HUES6 (cell line): ENCODE measurements around the gene TIMELESS.

ENCODE experiments used
- H3K27ac ChIP-seq: 2 replicates; pipeline ENCODE4 v1.7.0; 2013; ENCODE audit warnings: low read depth, mild to moderate bottlenecking, low read length, inconsistent platforms
- H3K27me3 ChIP-seq: 2 replicates; pipeline ENCODE4 v1.6.1; 2013; ENCODE audit warnings: low read length; ENCODE audit not compliant: control insufficient read depth, insufficient read depth
- H3K36me3 ChIP-seq: 2 replicates; pipeline ENCODE4 v1.6.1; 2013; ENCODE audit warnings: low read length; ENCODE audit not compliant: control insufficient read depth, insufficient read depth
- H3K4me1 ChIP-seq: 2 replicates; pipeline ENCODE4 v1.6.1; 2013; ENCODE audit warnings: low read length; ENCODE audit not compliant: control insufficient read depth, insufficient read depth
- H3K4me3 ChIP-seq: 2 replicates; pipeline ENCODE4 v1.5.1; 2013; ENCODE audit warnings: low read depth, low read length
- H3K9ac ChIP-seq: one replicate; pipeline ENCODE4 v1.6.1; 2013; ENCODE audit warnings: mild to moderate bottlenecking, low read length
- H3K9me3 ChIP-seq: 2 replicates; pipeline ENCODE4 v1.6.1; 2013; ENCODE audit warnings: low read depth, low read length; ENCODE audit not compliant: control insufficient read depth, insufficient read depth

TIMELESS gene

DNA sequence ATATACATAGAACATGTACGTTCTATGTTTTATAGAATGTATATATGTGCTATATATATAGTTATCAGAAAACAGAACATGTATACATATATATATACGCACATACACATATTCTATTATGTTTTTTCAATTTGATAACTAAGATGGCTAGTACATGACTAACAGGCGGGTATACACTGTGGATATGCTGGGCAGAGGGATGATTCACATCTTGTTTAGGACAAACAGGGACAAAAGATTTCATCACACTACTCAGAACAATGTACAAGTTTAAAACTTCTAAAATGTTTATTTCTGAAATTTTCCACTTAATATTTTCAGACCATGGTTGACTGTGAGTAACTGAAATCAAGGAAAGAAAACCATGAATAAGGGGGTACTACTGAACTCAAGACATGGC is 17.4 kb downstream of the TIMELESS start:
- peaks cover 63% of the 10 kb centered on the region for H3K36me3 ChIP-seq
- H3K9ac ChIP-seq: no peak overlapping the region
- H3K4me1 ChIP-seq: no peaks in the 10 kb centered on the region
- H3K9me3 ChIP-seq: no peaks in the 10 kb centered on the region
- H3K27ac ChIP-seq: no peak overlapping the region
- H3K27me3 ChIP-seq: no peaks in the 10 kb centered on the region
- no peak overlapping the region for H3K4me3 ChIP-seq

GRCh38 chr12:56431288-56431687 is 17.9 kb downstream of the TIMELESS start:
- H3K27me3 ChIP-seq: no peaks in the 10 kb centered on the region
- H3K27ac ChIP-seq: no peak overlapping the region
- H3K4me3 ChIP-seq: no peak overlapping the region
- no peaks in the 10 kb centered on the region for H3K9me3 ChIP-seq
- no peak overlapping the region for H3K9ac ChIP-seq
- H3K4me1 ChIP-seq: no peaks in the 10 kb centered on the region
- H3K36me3 ChIP-seq: peaks cover 65% of the 10 kb centered on the region

- Histone ChIP-seq H3K27me3 (no peaks in the 10 kb centered on the region), H3K4me3 (no peak overlapping the region), H3K4me1 (no peaks in the 10 kb centered on the region), H3K27ac (no peak overlapping the region), H3K9me3 (no peaks in the 10 kb centered on the region), H3K9ac (no peak overlapping the region), H3K36me3 (peaks cover 88% of the 10 kb centered on the region)
Observed at GRCh38 chr12:56425940-56426438, 23.2 kb downstream of the TIMELESS start.

DNA sequence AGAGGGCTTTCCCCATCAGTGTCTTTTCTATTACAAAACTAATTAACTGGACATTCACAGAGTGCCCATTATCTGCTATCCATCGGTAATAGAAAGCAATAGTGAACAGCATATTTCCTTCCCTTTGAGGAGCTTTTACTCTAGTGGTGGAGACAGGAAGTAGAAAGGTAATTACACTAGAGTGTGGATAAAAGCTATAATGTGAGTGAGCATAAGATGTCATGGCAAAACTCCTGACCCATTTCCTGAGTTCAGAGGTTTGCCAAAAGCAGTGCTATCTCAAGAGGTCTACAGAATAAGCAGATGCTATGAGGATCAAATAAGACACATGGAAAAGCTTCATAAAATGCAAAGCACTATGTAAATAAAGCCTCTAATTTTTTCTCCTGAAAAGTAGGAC is 24.0 kb downstream of the TIMELESS start:
- Histone ChIP-seq H3K9ac (no peak overlapping the region), H3K9me3 (no peaks in the 10 kb centered on the region), H3K4me1 (no peaks in the 10 kb centered on the region), H3K36me3 (peaks cover 89% of the 10 kb centered on the region), H3K27me3 (no peaks in the 10 kb centered on the region), H3K27ac (no peak overlapping the region), H3K4me3 (no peak overlapping the region)

DNA sequence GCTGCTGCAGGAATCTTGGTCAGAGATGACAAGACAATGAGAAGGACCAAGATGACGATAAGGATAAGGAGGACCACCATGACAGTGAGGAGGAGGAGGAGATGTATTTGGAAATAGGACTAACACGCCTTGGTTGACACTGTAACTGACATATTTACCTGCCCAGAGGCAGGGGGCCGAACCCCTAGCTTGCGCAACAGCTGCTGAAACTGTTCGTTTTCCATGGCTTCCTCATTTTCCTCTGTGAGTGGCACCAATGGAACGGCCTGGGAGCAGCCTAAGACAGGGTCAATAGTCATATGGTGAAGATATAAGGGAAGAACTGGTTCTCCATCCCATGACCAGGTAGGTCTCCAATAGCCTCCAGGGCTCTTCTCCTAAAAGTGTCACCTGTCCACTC is 28.8 kb downstream of the TIMELESS start:
- Histone ChIP-seq H3K9ac (no peak overlapping the region), H3K4me3 (no peak overlapping the region), H3K27ac (no peak overlapping the region), H3K9me3 (no peaks in the 10 kb centered on the region), H3K36me3 (peaks cover 93% of the 10 kb centered on the region), H3K27me3 (no peaks in the 10 kb centered on the region), H3K4me1 (no peaks in the 10 kb centered on the region)

DNA sequence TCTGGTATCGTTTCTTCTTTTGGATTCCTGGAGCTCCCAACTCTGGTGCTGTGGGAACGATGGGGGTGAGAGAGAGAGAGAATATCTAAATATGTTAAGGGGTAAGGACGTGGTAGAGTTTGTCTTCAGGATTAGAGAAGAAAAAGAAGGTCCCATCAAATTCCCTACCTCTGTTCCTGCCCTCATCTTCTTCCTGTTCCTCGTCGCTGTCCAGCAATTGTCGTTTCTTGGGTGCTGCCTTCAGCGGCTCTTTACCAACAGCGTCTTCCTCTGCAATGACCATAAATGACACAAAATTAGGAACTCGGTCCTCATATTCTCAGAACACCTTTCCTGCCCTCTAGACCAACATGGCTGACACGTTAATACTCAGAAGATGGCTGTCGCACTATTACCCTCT is 31.5 kb downstream of the TIMELESS start:
- H3K27ac ChIP-seq: no peak overlapping the region
- no peaks in the 10 kb centered on the region for H3K27me3 ChIP-seq
- no peak overlapping the region for H3K9ac ChIP-seq
- no peaks in the 10 kb centered on the region for H3K4me1 ChIP-seq
- no peak overlapping the region for H3K4me3 ChIP-seq
- peaks cover 84% of the 10 kb centered on the region for H3K36me3 ChIP-seq
- H3K9me3 ChIP-seq: no peaks in the 10 kb centered on the region

DNA sequence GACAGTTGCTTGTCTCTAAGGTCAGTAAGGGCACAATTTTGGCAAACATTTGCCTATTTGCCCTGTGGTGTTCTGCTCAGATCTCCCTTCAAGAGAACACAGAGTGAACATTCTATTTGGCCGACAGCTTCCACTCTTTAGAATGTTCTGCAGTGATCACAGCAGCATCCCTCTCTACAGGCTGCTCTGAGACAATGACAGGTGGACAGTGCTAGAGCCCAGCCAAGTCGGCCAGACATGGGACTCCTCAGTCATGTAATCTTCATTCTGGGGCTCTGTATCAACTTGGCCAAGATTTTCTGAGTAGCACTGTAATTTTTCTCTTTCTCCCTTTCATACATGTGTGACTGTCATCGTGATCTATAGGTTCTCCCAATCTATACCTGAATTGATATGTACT is 34.8 kb downstream of the TIMELESS start:
- H3K27ac ChIP-seq: no peak overlapping the region

GRCh38 chr12:56413392-56413791 is 35.8 kb downstream of the TIMELESS start:
- no peaks in the 10 kb centered on the region for H3K9me3 ChIP-seq
- H3K27me3 ChIP-seq: no peaks in the 10 kb centered on the region
- H3K4me3 ChIP-seq: no peak overlapping the region
- no peak overlapping the region for H3K9ac ChIP-seq
- H3K4me1 ChIP-seq: no peaks in the 10 kb centered on the region
- peaks cover 48% of the 10 kb centered on the region for H3K36me3 ChIP-seq
- no peak overlapping the region for H3K27ac ChIP-seq

More for the DNA sequence above, 34.8 kb downstream of the TIMELESS start:
- no peaks in the 10 kb centered on the region for H3K9me3 ChIP-seq
- peaks cover 58% of the 10 kb centered on the region for H3K36me3 ChIP-seq
- no peak overlapping the region for H3K9ac ChIP-seq
- no peak overlapping the region for H3K4me3 ChIP-seq
- no peaks in the 10 kb centered on the region for H3K27me3 ChIP-seq
- H3K4me1 ChIP-seq: no peaks in the 10 kb centered on the region

DNA sequence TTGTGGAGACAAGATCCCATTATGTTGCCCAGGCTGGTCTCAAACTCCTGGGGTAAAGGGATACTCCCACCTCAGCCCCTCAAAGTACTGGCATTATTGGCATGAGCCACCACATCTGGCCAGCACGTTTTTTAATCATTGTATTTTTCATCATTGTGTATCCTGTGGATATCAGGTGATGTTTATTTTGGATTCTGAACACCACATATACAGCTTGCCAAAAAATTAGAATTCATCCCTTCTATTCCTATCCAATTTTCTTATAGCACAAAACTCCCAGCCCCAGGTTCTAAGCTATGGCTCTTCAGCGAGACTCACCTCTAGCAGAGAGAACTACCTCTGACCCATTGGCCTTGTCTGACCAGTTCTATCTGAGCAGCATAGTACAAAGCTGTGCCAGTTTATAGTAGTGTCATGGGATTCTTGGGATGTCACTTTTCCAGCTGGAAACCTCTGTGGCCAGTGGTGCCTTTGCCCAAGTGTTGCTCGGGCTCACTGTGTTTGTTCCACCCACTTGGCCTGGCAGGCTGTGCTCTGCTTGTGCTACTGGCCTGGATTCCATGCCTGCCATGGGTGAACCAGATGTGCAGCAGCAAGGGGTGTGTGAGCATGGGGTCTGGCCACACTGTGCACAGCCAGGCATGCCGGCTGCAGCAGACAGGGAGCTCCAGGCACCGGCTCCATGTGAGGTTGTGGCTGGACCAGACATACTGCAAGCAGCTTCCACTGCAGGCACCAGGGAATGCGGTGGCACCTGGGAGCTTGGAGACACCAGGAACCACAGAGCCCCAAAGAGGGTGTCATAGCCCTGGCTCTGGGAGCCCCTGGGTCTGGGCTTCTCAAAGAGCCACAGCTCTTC is 37.2 kb downstream of the TIMELESS start:
- no peak overlapping the region for H3K9ac ChIP-seq

GRCh38 chr12:56410768-56411167 is 38.5 kb downstream of the TIMELESS start:
- H3K9me3 ChIP-seq: no peaks in the 10 kb centered on the region
- no peak overlapping the region for H3K9ac ChIP-seq
- no peak overlapping the region for H3K4me3 ChIP-seq

More for the DNA sequence above, 37.2 kb downstream of the TIMELESS start:
- Histone ChIP-seq H3K4me1 (no peaks in the 10 kb centered on the region), H3K4me3 (no peak overlapping the region), H3K27me3 (no peaks in the 10 kb centered on the region), H3K36me3 (peaks cover 35% of the 10 kb centered on the region), H3K9me3 (no peaks in the 10 kb centered on the region), H3K27ac (no peak overlapping the region)

GRCh38 chr12:56408799-56409417 is 40.3 kb downstream of the TIMELESS start:
- H3K4me1 ChIP-seq: no peaks in the 10 kb centered on the region
- H3K9me3 ChIP-seq: no peaks in the 10 kb centered on the region
- H3K4me3 ChIP-seq: no peak overlapping the region
- H3K27ac ChIP-seq: no peak overlapping the region
- H3K36me3 ChIP-seq: peaks cover 11% of the 10 kb centered on the region
- H3K9ac ChIP-seq: no peak overlapping the region
- no peaks in the 10 kb centered on the region for H3K27me3 ChIP-seq

More at GRCh38 chr12:56410768-56411167, 38.5 kb downstream of the TIMELESS start:
- H3K4me1 ChIP-seq: no peaks in the 10 kb centered on the region
- H3K36me3 ChIP-seq: peaks cover 23% of the 10 kb centered on the region
- no peak overlapping the region for H3K27ac ChIP-seq
- no peaks in the 10 kb centered on the region for H3K27me3 ChIP-seq
